Gastroesophageal sphincter (tissue), 4 donors: ENCODE measurements around the gene TNK2. TPM values are rescaled to one million over a fixed set of nuclear protein-coding genes. Genes with fewer than 3 reads are reported as not detected.
A peak's percentile ranks its signal among the peaks of the same experiment; 100 is the strongest.
"Not testable (repeated sequence)": the region's sequence is repeated elsewhere in the genome, so short reads cannot be mapped to it uniquely, and the experiment has no call there.

ENCODE experiments used
- ATAC-seq: fragments of 150-250 bp; one replicate; pipeline ENCODE4 v1.9.1; 2016; ENCODE audit warnings: mild to moderate bottlenecking, moderate library complexity
- H3K27ac ChIP-seq, 4 donors: fragments of 200-600 bp; sonication (generic) in 3 of 4; 1 replicate in 3 of 4; 2 replicates in 1 of 4; pipeline ENCODE4 v1.5.1; 2016 to 2019
- H3K27me3 ChIP-seq: fragments of 200-600 bp; sonication (generic); one replicate; pipeline ENCODE4 v1.5.1; 2019
- H3K36me3 ChIP-seq, 2 donors: fragments of 200-600 bp; sonication (generic); one replicate each; pipeline ENCODE4 v1.5.1; 2019; ENCODE audit warnings: control low read depth in 1 of 2
- H3K4me1 ChIP-seq, 3 donors: fragments of 200-600 bp; sonication (generic); 1 replicate in 2 of 3; 2 replicates in 1 of 3; pipeline ENCODE4 v1.5.1; 2016 to 2019; ENCODE audit warnings: control low read depth in 2 of 3
- H3K4me3 ChIP-seq, 2 donors: fragments of 200-600 bp; sonication (generic); one replicate each; pipeline ENCODE4 v1.5.1; 2019; ENCODE audit warnings: mild to moderate bottlenecking in 1 of 2, moderate library complexity in 1 of 2
- H3K9me3 ChIP-seq, 3 donors: fragments of 200-600 bp; sonication (generic); one replicate each; pipeline ENCODE4 v1.5.1; 2017 to 2019; ENCODE audit warnings: control low read depth in 2 of 3
- EP300 ChIP-seq: sonication (generic); formaldehyde crosslinking; IDR thresholded peaks from one replicate; pipeline ENCODE4 v1.6.1; 2017; ENCODE audit warnings: antibody characterized with exemption, mild to moderate bottlenecking
- POLR2A ChIP-seq, 2 donors: fragments of 450-650 bp; IDR thresholded peaks; one replicate each; pipeline ENCODE4 v1.6.1; 2017; ENCODE audit warnings: antibody characterized with exemption in 2 of 2, mild to moderate bottlenecking in 2 of 2, moderate library complexity in 1 of 2
- POLR2AphosphoS5 ChIP-seq: sonication (generic); formaldehyde crosslinking; IDR thresholded peaks from one replicate; pipeline ENCODE4 v1.6.1; 2017; ENCODE audit warnings: antibody characterized with exemption
- WGBS, 2 donors: methylation state at CpG; one replicate each; pipeline ENCODE4 v1.1.5; 2018; ENCODE audit warnings: low coverage in 1 of 2; 5-methylcytosine and 5-hydroxymethylcytosine counted together
- total RNA-seq, 4 donors: library from RNA; depleted of rRNA; stranded (reverse); fragments of >200 nt; gene quantifications; one replicate each; pipeline ENCODE4 v1.1.0, GENCODE V29; 2016
- TF ChIP-seq, protein P1 (sequence below), 4 experiments: fragments of 200-600 bp in 2 of 4; fragments of 450-650 bp in 2 of 4; sonication (generic) in 1 of 4; IDR thresholded peaks; one replicate each; pipeline ENCODE4 v1.5.1; 2017 to 2019; ENCODE audit warnings: antibody characterized with exemption in 4 of 4, mild to moderate bottlenecking in 2 of 4, moderate library complexity in 2 of 4

Gene TNK2
- total RNA-seq, 4 donors from 2014 or later, result 14.5 to 28.8 (median 23.9) TPM

DNA sequence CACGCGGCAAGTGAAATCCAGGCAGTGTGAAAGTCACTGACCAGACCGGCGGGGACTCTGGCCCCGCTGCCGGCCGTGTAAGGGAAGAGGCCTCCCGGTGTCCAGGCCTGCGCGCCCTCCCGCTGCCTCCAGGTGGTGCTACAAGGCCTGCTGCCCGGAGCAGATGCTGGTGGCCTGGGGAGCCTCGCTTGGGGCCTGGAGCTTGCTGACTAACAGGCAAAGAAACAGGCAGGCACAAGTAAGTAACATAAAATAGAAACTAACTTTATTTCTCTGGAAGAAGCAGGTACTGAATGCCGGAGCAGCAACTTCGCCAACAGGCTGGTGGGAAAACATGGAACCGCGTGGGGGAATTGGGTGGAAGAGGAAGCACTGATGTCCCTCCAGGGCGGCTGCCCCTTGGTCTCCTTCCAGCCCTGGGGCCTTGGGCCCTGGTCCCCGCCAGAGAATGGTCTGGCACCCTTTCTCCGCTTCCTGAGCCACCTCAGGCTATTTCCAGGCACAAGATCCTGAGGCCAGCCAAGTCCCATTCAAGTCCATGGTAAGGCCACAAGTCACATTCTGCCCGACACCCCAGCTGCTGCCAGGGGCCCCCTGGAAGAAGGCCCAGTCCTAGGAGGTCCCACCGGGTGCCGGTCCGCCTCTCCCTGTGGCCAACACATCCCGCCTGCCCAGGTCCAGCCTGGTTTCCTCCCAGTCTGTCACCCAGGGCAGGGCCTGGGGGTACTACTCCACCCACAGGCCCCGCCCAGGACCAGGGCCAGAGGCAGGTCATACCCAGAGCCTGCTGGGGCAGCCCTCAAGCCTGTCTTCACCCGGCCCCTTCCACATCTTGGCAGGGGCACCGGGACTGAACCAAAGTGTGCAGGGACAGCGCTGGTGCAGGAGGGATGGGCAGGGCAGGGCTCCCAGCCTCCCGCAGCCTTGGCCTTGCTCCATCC is 45.0 kb downstream of the TNK2 start:
- Histone ChIP-seq H3K27me3 (no peaks in the 10 kb centered on the region), H3K36me3 (peaks cover 0 to 37% of the 10 kb centered on the region in 2 donors), H3K27ac (peak overlapping the region; percentile 41 to 78 (median 75)), H3K9me3 (no peaks in the 10 kb centered on the region), H3K4me3 (no peak overlapping the region), H3K4me1 (peaks cover 0 to 30% (median 9%) of the 10 kb centered on the region in 3 donors)
- WGBS, 2 donors, result 22 to 54% methylated on average over 7 to 16 of the region's 30 CpGs
- ATAC-seq, result peak; percentile 96
- TF ChIP-seq, protein P1, sequence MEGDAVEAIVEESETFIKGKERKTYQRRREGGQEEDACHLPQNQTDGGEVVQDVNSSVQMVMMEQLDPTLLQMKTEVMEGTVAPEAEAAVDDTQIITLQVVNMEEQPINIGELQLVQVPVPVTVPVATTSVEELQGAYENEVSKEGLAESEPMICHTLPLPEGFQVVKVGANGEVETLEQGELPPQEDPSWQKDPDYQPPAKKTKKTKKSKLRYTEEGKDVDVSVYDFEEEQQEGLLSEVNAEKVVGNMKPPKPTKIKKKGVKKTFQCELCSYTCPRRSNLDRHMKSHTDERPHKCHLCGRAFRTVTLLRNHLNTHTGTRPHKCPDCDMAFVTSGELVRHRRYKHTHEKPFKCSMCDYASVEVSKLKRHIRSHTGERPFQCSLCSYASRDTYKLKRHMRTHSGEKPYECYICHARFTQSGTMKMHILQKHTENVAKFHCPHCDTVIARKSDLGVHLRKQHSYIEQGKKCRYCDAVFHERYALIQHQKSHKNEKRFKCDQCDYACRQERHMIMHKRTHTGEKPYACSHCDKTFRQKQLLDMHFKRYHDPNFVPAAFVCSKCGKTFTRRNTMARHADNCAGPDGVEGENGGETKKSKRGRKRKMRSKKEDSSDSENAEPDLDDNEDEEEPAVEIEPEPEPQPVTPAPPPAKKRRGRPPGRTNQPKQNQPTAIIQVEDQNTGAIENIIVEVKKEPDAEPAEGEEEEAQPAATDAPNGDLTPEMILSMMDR (IDR thresholded peaks at IDR 0.05), result peak in 3 of 4 experiments; percentile 97 to 98 (median 97)
- TF ChIP-seq EP300 (no peak), POLR2AphosphoS5 (peak; percentile 34), POLR2A (IDR thresholded peaks at IDR 0.05) (no peak)

DNA sequence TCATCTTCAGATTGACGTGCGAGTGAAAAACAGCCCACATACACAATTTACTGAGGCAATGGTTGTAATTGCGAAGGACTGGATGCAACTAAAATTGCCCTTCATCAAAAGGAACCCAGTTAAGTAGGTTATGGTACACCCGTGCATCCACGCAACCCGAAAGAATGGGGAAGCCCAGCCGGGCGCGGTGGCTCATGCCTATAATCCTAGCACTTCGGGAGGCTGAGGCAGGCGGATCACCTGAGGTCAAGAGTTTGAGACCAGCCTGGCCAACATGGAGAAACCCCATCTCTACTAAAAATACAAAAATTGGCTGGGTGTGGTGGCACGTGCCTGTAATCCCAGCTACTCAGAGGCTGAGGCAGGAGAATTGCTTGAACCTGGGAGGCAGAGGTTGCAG is 46.0 kb downstream of the TNK2 start:
- Histone ChIP-seq H3K4me1 (peaks cover 0 to 30% (median 9%) of the 10 kb centered on the region in 3 donors), H3K36me3 (peaks cover 0 to 26% of the 10 kb centered on the region in 2 donors)
- not testable (repeated sequence) for ATAC-seq, H3K9me3 ChIP-seq, H3K4me3 ChIP-seq, H3K27ac ChIP-seq, H3K27me3 ChIP-seq
- 92 to 100% methylated on average over 2 to 3 of the region's 12 CpGs for WGBS, 2 donors

DNA sequence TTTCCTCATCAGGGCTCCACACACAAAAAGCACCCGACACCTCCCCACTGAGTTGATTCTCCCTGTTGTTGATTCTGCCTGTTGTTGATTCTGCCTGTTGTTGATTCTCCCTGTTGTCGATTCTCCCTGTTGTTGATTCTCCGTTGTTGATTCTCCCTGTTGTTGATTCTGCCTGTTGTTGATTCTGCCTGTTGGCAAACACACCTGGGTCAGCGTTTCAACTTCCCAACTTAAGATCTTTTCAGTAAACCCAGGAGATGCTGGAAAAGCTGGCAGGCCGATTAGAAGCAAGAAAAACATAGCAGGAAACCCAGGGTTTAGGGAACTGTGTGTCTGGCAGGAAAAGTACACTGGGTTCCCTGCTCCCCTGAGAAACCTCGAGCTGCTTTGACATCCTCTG is 47.9 kb downstream of the TNK2 start:
- Histone ChIP-seq H3K27ac (no peak overlapping the region), H3K27me3 (no peaks in the 10 kb centered on the region), H3K4me1 (peaks cover 0 to 30% (median 9%) of the 10 kb centered on the region in 3 donors), H3K4me3 (no peak overlapping the region), H3K9me3 (no peaks in the 10 kb centered on the region), H3K36me3 (peaks cover 0 to 8% of the 10 kb centered on the region in 2 donors)
- TF ChIP-seq POLR2A (IDR thresholded peaks at IDR 0.05), result no peak
- WGBS, 2 donors, result 40 to 70% methylated on average over 1 to 6 of the region's 6 CpGs
- ATAC-seq, result no peak

DNA sequence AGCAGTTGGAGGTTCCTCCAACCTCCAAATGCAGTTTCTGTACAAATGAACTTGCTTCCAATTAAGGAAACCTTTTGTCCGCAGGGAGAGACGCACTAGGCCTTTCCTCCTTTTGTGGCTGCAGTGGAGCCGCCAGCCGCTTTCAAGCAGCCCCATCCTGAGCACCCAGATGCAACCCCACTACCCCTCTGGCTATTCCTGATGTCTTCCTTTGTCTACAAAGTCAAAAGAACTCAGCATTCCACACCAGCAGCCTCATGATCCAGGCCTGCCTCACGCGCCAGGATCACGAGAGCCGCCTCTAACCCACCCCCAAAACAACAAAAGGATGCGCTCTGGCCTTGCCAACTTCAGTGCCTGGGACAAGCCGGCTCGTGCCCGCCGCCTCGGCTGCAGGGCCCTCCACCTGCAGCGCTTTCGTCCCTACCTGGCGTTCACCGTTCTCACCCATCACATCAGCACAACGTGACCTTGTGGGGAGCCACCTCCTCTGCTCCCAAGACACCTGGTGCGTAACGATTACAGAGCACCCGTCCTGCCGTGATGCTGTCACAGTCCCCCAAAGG is 48.4 kb downstream of the TNK2 start:
- TF ChIP-seq POLR2AphosphoS5 (no peak), EP300 (no peak), POLR2A (IDR thresholded peaks at IDR 0.05) (no peak)
- TF ChIP-seq, protein P1 (IDR thresholded peaks at IDR 0.05), result no peak
- no peaks in the 10 kb centered on the region for H3K27me3 ChIP-seq
- WGBS, 2 donors, result 50 to 87% methylated on average over 2 to 16 of the region's 23 CpGs
- H3K4me1 ChIP-seq, result peaks cover 0 to 30% (median 9%) of the 10 kb centered on the region in 3 donors
- peak overlapping the region in 2 of 4 donors; percentile 6 to 44 for H3K27ac ChIP-seq
- no peaks in the 10 kb centered on the region for H3K9me3 ChIP-seq
- no peak for ATAC-seq
- peaks cover 0 to 5% of the 10 kb centered on the region in 2 donors for H3K36me3 ChIP-seq
- no peak overlapping the region for H3K4me3 ChIP-seq

DNA sequence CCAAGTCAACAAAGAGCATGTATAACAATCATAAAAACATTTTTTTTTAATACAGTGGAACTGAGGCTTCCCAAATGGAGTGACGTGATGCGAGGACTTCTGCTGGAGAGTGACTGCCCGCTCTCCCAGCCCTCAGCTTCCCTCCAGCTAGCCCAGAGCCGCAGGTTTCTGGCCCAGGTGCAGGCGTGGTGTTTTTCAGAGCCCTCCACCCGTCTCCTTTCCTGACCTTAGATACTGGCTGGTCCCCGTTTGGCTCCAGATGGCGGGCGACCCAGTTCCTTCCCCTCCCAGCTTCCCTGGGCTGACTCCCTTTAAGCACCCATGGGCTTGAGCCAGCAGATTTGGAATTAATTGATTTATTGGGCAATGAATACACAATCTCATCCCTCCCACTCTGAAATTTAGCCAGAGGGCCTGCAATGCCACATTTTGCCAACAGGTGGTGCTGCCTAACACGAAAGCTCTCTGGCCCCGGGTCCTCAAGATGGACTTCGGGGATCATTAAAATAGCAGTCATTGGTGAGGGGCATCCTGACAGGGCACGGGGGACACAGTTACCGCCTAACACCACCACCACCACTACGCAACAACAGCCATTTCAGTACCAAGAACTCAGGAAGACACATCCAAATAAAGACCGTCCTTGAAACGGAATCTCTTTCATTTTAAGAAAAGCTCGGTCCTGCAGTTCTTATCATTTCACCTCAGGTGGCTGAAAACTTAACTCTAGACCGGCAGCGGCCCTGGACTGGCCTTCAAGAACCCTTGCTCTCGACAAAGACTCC is 49.1 kb downstream of the TNK2 start:
- peak overlapping the region in 2 of 4 donors; percentile 6 to 44 for H3K27ac ChIP-seq

More for the DNA sequence above, 49.1 kb downstream of the TNK2 start:
- peak; percentile 36 for ATAC-seq
- TF ChIP-seq, protein P1 (IDR thresholded peaks at IDR 0.05), result peak; percentile 92 to 98 (median 96)
- TF ChIP-seq EP300, result no peak
- WGBS, 2 donors, result 18 to 32% methylated on average over 5 to 15 of the region's 21 CpGs
- Histone ChIP-seq H3K4me3 (peak overlapping the region in 1 of 2 donors; percentile 8), H3K27me3 (no peaks in the 10 kb centered on the region), H3K9me3 (no peaks in the 10 kb centered on the region), H3K36me3 (peaks cover 0 to 5% of the 10 kb centered on the region in 2 donors), H3K4me1 (peaks cover 0 to 30% (median 9%) of the 10 kb centered on the region in 3 donors)
